C4-2B (cell line): ENCODE data around the gene ASTN1.

Experiments used
- H3K27ac ChIP-seq: fragments of 450-650 bp; 2 replicates; pipeline ENCODE4 v1.5.1; 2017
- ZFX ChIP-seq: fragments of 450-650 bp; IDR thresholded peaks from 2 replicates; pipeline ENCODE4 v1.6.1; 2017
- TF ChIP-seq, protein P1 (sequence below): fragments of 450-650 bp; conservative IDR thresholded peaks from 2 replicates; pipeline ENCODE4 v1.5.1; 2017; ENCODE audit warnings: mild to moderate bottlenecking

ASTN1 gene

GRCh38 chr1:177137814-177138213 lies 26.7 kb downstream of the ASTN1 start:
- no peak overlapping the region for H3K27ac ChIP-seq
- TF ChIP-seq ZFX: no peak
- TF ChIP-seq, protein P1, sequence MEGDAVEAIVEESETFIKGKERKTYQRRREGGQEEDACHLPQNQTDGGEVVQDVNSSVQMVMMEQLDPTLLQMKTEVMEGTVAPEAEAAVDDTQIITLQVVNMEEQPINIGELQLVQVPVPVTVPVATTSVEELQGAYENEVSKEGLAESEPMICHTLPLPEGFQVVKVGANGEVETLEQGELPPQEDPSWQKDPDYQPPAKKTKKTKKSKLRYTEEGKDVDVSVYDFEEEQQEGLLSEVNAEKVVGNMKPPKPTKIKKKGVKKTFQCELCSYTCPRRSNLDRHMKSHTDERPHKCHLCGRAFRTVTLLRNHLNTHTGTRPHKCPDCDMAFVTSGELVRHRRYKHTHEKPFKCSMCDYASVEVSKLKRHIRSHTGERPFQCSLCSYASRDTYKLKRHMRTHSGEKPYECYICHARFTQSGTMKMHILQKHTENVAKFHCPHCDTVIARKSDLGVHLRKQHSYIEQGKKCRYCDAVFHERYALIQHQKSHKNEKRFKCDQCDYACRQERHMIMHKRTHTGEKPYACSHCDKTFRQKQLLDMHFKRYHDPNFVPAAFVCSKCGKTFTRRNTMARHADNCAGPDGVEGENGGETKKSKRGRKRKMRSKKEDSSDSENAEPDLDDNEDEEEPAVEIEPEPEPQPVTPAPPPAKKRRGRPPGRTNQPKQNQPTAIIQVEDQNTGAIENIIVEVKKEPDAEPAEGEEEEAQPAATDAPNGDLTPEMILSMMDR: peak; percentile 9; the same call in 1 of the 2 replicates

DNA sequence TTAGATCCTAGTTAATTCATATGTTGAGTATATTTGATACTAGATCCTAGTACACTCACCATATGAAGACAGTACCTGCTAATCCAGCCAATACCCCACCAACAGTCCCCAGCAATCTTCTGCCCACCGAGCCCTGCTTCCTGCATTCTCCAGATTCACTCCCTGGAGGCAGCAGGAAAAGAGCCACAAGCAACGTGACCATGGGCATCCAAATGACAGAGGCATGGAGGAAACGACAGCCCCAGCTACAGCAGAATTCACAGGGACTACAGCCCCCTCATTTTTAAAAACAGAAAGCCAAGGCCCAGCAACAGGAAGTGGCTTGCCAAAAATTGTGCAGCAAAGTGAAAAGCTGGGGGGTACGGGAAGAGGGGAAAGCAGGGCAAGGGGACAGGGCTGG lies 29.3 kb downstream of the ASTN1 start:
- TF ChIP-seq, protein P1: no peak
- no peak for TF ChIP-seq ZFX
- H3K27ac ChIP-seq: no peak overlapping the region

GRCh38 chr1:177133977-177134538 lies 30.5 kb downstream of the ASTN1 start:
- H3K27ac ChIP-seq: no peak overlapping the region
- TF ChIP-seq, protein P1: no peak
- no peak for TF ChIP-seq ZFX

DNA sequence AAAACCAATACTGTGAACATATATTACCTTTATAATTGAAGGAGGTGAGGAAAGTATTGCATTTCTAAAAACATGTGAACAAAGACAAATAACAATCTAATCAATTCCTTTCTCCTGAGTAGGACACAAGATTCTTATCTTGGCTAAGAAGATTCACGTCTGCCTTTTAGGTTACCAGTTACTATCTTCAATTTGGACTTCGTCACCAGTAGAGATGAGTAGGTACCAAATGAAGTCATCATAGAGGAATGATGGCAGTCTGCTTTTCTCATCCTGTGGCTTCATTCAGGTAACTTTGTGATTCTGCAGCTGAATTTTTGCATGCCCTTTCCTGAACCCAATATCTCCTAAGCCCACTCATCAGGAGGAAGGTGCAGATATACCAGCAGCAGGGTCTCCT lies 32.4 kb downstream of the ASTN1 start:
- TF ChIP-seq ZFX: no peak
- TF ChIP-seq, protein P1: no peak
- H3K27ac ChIP-seq: no peak overlapping the region

DNA sequence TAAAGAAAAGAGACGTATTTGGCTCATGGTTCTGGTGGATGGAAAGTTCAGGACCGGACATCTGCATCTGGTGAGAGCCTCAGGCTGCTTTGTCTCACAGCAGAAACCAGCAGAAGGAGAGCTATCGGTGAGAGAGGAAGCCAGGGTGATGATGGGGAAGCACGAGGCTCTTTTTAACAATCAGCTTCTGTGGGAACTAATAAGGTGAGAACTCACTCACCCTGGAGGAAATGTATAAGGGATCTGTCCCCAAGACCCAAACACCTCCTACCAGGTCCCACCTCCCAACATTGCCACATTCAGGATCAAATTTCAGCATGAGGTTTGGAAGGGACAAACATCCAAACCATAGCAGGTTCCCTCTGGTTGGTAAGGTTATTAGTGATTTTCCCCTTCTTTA lies 32.8 kb downstream of the ASTN1 start:
- no peak overlapping the region for H3K27ac ChIP-seq
- TF ChIP-seq, protein P1: no peak
- no peak for TF ChIP-seq ZFX

DNA sequence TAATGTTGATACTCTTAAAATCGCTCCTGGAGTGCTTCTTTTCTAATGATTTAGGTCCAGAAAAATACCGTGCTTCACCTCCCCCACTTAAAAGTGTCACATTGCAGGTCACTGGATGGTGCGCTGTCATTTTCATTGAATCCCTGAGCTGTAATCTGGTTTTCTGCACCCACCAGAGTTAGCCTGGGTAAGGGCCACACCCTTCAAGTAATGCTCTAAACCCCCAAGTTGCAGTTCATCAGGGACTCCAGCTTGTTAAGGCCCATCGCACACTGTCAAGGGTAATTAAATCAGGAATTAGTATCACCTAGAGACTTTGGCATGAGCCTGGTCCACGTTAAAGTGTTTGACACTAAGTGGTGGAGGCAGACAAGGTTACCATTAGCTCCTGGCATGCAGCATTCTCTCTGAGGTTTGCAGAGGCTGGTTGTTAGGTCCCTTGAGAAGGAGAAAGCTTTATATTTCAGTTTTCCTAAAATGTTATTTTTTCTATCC lies 34.0 kb downstream of the ASTN1 start:
- TF ChIP-seq, protein P1: no peak
- H3K27ac ChIP-seq: no peak overlapping the region

- TF ChIP-seq ZFX: no peak
- TF ChIP-seq, protein P1: no peak
- no peak overlapping the region for H3K27ac ChIP-seq
These were observed 35.7 kb downstream of the ASTN1 start for GRCh38 chr1:177128665-177129281.
